Stimulated activated CD8-positive, alpha-beta memory T cell treated with anti-CD3 and anti-CD28 coated beads, Interleukin-12 subunit alpha, Interleukin-12 subunit beta, amount 100 ng/mL, for 24 hours (primary cell): ENCODE results near the gene ENHO.
A peak's percentile ranks its signal among the peaks of the same experiment; 100 is the strongest.
"Not testable (repeated sequence)": the region's sequence is repeated elsewhere in the genome, so short reads cannot be mapped to it uniquely, and the experiment has no call there.

Experiments
- DNase-seq: peaks from one replicate; pipeline ENCODE4 v3.0.0-alpha.2; 2020; ENCODE audit errors: extremely low read depth

Gene ENHO

GRCh38 chr9:34506623-34507022 is 16.2 kb downstream of the ENHO start:
- DNase-seq: no peak

- no peak for DNase-seq
Observed at GRCh38 chr9:34505370-34506120, 17.2 kb downstream of the ENHO start.

GRCh38 chr9:34503406-34503805 is 19.4 kb downstream of the ENHO start:
- no peak for DNase-seq

- DNase-seq: no peak
Observed at GRCh38 chr9:34502891-34503290, 19.9 kb downstream of the ENHO start.

- no peak for DNase-seq
Observed at GRCh38 chr9:34502471-34502870, 20.3 kb downstream of the ENHO start.

GRCh38 chr9:34501889-34502425 is 20.8 kb downstream of the ENHO start:
- no peak for DNase-seq

- no peak for DNase-seq
Observed at GRCh38 chr9:34501372-34501771, 21.4 kb downstream of the ENHO start.

GRCh38 chr9:34500623-34501267 is 22.0 kb downstream of the ENHO start:
- peak; percentile 33 for DNase-seq

GRCh38 chr9:34499076-34499475 is 23.7 kb downstream of the ENHO start:
- DNase-seq: no peak

- DNase-seq: no peak
Observed at GRCh38 chr9:34498553-34498952, 24.2 kb downstream of the ENHO start.

GRCh38 chr9:34496149-34496712 is 26.6 kb downstream of the ENHO start:
- no peak for DNase-seq

GRCh38 chr9:34493972-34494535 is 28.7 kb downstream of the ENHO start:
- DNase-seq: no peak

- no peak for DNase-seq
Observed at GRCh38 chr9:34492051-34492450, 30.7 kb downstream of the ENHO start.

- DNase-seq: no peak
Observed at GRCh38 chr9:34491596-34491995, 31.2 kb downstream of the ENHO start.

- DNase-seq: no peak
Observed at GRCh38 chr9:34490760-34491159, 32.0 kb downstream of the ENHO start.

GRCh38 chr9:34490360-34490759 is 32.4 kb downstream of the ENHO start:
- DNase-seq: no peak

- no peak for DNase-seq
Observed at GRCh38 chr9:34486572-34486971, 36.2 kb downstream of the ENHO start.

GRCh38 chr9:34485822-34486221 is 37.0 kb downstream of the ENHO start:
- DNase-seq: no peak

- no peak for DNase-seq
Observed at GRCh38 chr9:34484678-34485077, 38.1 kb downstream of the ENHO start.

- not testable (repeated sequence) for DNase-seq
Observed at GRCh38 chr9:34482746-34483145, 40.0 kb downstream of the ENHO start.

- not testable (repeated sequence) for DNase-seq
Observed at GRCh38 chr9:34481620-34482019, 41.2 kb downstream of the ENHO start.

- DNase-seq: no peak
Observed at GRCh38 chr9:34479431-34479866, 43.3 kb downstream of the ENHO start.
